Tibial nerve (tissue), 3 donors: ENCODE results near the gene CYYR1.

ENCODE experiments used
- POLR2A ChIP-seq, 2 donors: fragments of 450-650 bp; IDR thresholded peaks; one replicate each; pipeline ENCODE4 v1.6.1; 2017; ENCODE audit warnings: antibody characterized with exemption in 2 of 2, mild to moderate bottlenecking in 2 of 2, moderate library complexity in 2 of 2
- TF ChIP-seq, protein P1 (sequence below), 5 experiments: fragments of 200-600 bp in 3 of 5; fragments of 450-650 bp in 2 of 5; sonication (generic) in 3 of 5; IDR thresholded peaks; one replicate each; pipeline ENCODE4 v1.5.1; 2016 to 2019; ENCODE audit warnings: antibody characterized with exemption in 5 of 5, mild to moderate bottlenecking in 3 of 5, moderate library complexity in 2 of 5

DNA sequence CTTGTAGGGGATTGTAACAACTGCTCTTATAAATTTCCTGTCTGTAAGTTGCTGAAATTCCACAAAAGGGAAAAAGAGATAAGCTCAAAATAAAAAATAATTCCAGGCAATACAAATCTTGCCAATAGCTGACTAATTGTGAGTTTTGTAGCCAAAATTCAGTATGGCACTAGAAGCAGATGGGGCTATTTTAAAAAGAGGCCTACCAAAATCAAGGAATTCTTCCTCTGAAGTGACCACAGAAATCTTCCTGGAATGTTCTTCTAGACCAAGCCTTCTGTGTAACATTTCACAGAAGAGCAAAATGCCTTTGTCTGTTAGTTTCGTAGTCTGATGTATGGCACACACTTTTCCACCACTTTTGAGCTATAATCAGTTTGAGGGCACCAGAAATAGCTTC, 127.6 kb downstream of the CYYR1 start:
- TF ChIP-seq, protein P1, sequence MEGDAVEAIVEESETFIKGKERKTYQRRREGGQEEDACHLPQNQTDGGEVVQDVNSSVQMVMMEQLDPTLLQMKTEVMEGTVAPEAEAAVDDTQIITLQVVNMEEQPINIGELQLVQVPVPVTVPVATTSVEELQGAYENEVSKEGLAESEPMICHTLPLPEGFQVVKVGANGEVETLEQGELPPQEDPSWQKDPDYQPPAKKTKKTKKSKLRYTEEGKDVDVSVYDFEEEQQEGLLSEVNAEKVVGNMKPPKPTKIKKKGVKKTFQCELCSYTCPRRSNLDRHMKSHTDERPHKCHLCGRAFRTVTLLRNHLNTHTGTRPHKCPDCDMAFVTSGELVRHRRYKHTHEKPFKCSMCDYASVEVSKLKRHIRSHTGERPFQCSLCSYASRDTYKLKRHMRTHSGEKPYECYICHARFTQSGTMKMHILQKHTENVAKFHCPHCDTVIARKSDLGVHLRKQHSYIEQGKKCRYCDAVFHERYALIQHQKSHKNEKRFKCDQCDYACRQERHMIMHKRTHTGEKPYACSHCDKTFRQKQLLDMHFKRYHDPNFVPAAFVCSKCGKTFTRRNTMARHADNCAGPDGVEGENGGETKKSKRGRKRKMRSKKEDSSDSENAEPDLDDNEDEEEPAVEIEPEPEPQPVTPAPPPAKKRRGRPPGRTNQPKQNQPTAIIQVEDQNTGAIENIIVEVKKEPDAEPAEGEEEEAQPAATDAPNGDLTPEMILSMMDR (IDR thresholded peaks at IDR 0.05): no peak
- TF ChIP-seq POLR2A (IDR thresholded peaks at IDR 0.05): no peak
